Dedifferentiated amniotic fluid mesenchymal stem cell (primary cell): ENCODE data around the gene LMBRD2.
A peak's percentile ranks its signal among the peaks of the same experiment; 100 is the strongest.
"Not testable (repeated sequence)": the region's sequence is repeated elsewhere in the genome, so short reads cannot be mapped to it uniquely, and the experiment has no call there.

Source experiments
- DNase-seq: peaks from one replicate; pipeline ENCODE4 v3.0.0-alpha.2; 2016; ENCODE audit errors: extremely low spot score

LMBRD2 gene

DNA sequence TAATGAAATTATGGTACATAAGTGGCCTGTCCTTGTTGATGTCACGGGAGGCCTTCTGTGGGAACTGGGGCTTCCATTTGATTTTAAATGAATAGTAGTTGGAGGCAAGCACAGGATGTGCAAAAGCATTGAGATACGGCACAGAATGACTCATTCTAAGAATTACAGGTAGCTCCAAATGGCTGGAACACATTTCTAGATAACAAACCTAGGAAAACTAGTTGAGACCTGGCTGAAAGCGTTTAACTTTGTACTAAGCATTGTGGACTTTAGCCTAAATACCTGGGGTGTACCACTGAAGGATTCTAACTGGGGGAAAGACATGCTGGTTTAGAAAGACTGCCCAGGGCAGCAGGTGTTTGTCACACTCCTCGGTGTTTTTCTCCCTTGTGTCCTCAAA lies 9.7 kb upstream of the LMBRD2 start:
- no peak for DNase-seq

DNA sequence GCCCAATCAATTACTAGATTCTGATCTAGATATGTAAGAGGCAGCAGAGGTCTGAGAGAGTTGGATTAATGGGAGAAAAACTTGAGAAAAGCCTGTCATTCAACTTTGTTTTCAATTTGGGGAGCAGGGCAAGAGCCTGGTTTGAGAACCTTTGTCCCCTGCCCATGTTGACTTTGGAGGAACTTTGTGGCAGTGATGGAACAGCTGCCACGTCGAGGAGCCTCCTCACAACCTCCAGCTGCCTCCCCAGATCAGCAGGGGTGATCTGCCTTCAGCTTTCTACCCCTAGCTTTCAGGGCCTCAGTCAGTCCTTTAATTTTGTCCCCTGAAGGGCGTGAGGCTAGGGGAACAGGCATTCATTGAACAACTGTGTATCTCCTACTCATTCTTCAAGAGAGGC lies 8.9 kb upstream of the LMBRD2 start:
- DNase-seq: no peak

DNA sequence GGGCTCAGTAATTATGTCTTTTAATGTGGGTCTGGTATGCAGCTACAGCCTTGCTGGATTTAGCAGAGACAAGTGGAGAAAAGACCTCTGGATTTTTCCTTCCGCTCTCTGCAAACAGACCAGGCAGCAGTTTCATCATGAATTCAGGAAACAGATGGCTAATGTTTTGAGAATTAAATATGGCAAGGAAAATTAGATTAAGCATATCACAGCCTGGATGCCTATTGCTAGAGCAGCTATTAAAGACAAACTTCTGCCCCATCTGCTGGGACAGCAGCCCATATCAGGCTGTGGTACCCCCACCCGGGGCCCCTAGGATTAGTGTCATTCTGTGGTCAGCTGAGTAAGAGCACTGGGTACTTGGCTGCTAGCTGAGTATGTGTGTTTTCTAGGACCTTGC lies 6.5 kb upstream of the LMBRD2 start:
- peak; percentile 82 for DNase-seq

DNA sequence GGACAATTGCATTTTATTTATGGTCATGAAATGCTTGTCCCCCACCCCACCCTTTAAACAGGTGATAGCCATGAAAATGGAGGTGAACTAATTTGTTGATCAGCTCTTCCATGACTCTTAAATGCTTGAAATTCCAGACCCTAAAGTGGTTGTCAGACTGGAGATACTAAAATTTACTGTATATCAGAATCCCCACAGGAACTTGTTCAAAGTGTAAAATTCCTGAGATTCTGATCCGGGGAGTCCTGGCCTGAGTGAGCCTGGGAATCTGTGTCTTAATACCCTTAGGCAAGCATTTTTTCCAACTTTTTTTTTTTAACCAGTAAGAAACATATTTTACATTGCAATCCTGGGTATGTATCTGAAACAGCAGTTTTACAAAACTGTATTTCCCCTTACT lies 4.9 kb upstream of the LMBRD2 start:
- peak; percentile 92 for DNase-seq

DNA sequence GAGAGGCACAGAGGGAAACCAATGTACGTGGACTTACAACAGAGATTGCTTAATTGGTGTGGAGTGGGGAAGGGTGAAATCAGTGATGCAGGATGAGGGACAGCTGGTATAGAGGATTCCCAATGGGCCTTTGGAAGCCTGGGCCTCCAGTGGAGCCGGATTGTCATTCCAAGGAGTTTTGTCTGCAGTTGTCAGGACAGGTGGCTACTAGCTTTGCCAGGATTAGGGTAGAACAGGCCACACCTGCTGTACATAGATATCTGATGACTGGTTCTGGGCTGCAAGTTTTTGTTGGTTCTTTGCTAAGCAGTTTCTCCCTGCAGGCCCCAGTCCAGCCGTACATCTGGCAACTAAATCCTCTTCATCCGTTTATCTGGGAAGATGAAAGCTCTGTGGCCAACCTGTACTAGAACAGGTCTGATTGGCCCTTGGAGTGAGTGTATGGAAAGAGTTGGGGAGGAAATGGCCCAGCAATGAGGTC lies 4.5 kb upstream of the LMBRD2 start:
- DNase-seq: peak; percentile 23

DNA sequence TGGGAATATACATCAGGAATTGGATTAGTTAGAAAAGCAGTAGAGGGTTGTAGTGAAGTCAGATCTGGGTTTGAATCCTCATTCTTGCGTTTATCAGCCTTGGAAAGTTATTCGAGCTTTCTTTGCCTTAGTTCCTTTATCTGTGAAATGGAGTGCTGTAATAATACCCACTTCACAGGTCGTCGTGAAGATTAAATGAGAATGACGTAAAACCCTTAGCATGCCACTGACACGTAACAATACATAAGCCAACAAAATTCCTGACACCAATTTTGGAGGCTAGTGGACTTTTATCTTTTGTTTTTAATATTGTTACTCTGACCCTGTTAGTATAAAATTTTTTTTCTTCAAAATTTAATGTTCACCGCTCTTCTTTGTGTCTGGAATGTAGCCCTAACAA lies 3.6 kb upstream of the LMBRD2 start:
- DNase-seq: no peak

DNA sequence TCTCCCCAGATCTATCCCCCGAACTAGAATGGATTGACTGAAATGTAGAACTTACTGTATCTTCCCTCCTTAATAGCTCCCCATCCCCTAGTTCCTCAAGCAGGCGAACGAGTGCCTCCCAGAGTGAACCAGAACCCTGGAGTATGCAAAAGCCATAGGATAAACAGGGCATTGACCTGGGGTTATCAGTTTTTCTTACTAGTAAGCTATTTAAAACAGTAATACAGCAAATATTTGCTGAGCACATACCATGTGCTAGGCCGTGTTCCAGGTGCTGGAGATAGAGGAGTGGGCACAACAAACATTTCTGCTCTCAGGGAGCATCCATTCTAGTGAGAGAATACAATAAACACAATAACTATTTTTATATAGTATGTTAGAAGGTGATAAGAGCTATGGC lies 2.0 kb upstream of the LMBRD2 start:
- DNase-seq: no peak

DNA sequence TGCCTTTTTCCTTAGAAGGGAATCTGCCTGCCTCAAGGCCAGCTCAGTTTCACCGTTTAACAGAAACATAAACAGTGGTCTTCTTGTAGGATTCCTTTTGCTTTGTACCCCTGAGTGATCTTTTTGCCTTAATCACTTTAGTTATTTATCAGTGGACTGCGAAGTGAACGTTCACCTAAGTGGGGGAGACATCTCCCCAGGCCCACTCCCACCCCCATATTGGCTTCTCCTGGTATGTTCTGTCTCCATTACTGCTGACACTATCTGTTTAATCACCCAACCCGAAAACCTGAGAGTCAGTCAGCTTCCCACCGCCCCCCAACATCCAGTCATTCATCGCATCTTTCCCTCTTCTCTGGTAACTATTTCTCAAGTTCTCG lies 1.6 kb upstream of the LMBRD2 start:
- no peak for DNase-seq

DNA sequence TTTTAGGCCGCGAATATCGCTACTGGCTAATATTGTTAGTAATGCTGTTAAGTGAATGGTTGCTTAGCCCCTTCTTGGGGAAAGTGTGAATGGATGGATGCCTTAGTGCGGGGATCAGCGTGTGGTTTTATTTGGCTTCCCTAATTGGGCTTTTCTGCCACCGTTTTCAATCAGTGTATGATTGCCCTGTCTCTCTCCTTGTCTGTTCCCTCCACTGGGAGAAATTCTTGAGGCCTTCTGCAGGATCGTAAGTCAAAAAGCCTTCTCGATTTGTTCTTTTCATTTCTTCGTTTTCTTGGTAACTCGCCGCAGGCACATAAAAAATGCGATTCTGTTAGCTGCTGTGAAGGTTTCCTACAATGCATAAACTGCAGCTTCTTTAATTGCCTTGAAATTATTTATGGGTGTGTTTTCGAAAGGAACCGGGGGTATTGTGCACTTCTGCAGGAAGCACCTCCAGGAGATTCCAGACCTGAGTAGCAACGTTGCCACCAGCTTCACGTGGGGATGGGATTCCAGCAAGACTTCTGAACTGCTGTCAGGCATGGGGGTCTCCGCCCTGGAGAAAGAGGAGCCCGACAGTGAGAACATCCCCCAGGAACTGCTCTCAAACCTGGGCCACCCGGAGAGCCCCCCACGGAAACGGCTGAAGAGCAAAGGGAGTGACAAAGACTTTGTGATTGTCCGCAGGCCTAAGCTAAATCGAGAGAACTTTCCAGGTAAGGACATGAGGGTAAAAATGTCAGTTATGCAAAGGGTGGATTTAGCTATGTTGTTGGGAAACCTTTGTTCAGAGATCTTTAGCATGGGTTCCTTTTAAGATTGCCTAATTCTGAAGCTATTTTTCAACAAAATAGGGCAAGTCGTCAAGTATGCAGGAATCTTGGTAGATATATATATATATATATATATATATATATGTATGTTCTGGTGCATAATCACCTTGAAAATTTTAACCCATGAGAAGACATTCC lies 924 bp upstream of the LMBRD2 start:
- DNase-seq: no peak

DNA sequence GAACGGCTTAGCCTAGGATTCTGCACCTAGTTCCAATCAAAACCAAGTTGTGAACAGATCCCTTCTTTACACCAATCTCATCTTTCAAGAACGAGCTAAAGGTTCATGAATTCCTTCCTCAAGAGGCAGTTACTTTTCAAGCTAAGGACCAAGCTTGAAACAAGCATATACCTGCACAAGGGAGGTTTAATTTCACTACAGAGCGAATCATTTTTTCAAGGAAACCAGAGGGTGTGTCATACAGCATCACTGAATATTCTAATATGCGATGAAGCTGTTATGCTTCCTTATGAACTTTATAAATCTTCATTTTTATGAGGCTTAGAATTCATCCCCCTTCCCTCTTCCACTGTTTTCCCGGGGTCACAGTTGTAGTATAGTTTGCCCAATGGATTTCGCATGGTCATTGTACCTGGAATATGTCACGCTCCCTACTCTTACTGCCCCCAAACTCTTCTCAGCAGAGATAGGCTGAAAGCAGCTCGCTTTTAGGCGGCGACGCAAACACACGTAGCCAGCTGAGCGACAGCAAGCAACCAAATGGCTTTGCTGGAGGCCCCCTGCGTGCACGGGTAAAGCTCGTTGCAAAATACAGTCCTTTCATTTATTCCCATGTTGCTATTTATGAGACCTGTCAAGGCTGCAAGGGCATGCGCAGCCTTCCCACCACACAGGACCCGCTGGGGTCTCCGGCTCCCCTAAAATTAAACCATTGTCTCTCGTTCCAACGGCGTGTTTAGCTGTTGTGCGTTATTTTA lies 832 bp downstream of the LMBRD2 start:
- peak; percentile 34 for DNase-seq

DNA sequence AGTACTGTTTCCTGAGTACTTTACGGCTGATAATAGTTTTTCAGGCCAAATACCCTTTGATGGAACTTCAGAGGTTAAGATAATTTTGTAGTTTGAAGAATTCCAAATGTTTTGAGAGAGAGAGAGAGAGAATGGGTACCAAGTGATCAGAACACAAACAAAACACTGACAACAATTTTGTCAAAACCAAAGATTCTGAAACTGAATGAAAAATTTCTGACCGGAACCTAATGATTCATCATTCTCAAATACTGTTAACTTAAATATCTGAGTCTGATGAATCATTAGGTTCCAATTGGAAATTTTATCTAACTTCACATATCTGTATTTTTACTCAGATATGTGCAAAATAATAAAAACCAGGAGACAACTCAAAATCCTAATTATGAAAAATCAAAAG lies 4.0 kb downstream of the LMBRD2 start:
- DNase-seq: no peak

DNA sequence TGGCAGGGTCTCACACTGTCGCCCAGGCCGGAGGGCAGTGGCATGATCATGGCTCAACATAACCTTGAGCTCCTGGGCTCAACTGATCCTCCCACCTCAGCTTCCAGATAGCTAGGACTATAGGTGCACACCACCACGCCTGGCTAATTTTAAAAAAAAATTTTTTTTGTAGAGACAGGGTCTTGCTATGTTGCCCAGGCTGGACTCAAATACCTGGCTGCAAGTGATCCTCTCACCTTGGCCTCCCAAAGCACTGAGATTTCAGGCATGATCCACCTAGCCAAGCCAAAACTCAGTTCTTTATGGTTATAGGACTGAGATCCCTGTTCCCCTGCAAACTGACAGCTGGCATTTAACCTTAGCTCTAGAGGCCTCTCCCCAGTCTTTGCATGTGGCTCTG lies 5.3 kb downstream of the LMBRD2 start:
- no peak for DNase-seq

DNA sequence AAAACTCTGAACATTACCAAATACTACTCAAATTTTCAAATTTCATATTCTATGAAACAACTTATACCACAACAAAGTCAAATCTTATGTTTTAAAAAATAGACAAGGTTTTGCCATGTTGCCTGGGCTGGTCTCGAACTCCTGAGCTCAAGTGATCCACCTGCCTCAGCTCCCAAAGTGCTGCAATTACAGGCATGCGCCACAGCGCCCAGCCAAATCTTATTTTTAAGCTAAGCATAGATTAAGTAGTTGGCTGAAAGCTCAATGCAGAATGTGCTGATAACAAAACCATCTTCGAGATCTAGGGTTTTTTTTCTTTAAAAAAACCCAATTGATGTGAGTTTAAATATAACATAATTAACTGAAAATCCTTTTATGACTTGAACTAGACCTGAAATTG lies 6.4 kb downstream of the LMBRD2 start:
- DNase-seq: no peak

DNA sequence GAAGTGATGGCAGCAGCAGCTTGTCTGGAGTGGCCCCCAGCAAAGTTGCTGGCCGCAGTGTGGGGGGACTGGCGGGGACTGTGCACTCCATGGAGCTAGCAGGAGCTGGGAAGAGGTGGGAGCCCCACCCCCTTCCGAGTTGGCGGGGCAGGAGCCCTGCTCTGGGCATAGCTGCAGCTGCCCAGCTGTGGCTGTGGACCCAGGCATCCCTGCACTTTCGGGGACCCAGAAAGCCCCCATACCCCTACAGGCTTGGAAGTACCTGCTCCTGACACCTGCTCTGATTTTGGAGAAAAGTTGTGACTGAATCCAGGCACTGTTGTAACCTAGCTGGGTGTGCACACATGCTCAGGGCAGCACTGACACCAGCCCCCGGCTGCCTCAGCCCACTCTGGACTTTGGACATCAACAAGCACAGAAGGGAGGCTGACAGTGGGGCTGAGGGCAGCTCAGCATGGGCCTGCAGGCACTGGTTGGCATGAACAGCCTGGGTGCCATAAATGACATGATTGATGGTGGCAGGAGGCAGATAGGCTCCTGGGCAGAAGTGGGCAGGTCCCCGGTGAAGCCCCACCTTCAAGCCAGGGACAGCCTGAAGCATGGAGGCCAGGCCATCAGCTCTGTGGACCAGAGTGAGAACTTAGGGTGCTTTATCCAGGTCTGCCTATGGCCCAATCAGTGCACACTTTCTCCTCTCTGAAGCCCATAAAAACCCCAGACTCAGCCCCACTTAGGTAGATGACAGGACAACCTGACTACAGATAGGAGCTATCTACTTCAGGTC lies 12.6 kb downstream of the LMBRD2 start:
- no peak for DNase-seq

DNA sequence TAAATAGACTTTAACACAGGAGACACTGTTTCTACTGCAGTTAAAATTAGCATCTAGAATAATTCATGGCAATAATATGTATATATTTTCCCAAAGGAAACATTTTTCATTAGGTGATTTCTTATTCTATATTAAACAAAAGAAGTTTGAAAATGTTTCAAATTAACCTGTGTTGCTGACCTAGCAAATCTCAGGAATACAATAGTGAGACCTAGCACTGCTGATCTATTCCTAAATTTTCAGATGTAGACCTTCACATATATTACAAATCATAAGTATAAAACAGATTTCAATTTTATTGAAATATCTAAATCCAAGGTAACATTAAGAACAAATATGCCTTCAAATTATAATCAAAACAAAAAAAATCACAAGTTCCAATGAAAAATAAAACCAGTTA lies 15.1 kb downstream of the LMBRD2 start:
- DNase-seq: no peak

DNA sequence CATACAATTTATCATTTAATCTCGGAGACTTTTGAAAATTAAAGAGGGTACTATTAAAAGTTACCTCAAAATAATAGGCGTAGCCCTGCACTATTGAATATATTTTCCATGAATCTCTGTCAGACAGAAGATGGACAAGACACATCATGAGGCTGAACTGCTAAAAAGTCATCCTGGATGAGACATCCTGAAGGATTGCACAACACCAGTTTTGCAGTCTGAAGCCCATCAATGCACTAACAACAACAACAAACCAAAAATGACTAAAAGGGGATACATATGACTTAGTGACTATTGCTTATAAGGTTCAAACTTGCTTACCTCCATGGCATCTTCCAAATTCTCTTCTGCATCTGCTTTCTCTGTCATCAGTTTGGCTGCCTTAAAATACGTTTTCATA lies 15.7 kb downstream of the LMBRD2 start:
- DNase-seq: no peak

DNA sequence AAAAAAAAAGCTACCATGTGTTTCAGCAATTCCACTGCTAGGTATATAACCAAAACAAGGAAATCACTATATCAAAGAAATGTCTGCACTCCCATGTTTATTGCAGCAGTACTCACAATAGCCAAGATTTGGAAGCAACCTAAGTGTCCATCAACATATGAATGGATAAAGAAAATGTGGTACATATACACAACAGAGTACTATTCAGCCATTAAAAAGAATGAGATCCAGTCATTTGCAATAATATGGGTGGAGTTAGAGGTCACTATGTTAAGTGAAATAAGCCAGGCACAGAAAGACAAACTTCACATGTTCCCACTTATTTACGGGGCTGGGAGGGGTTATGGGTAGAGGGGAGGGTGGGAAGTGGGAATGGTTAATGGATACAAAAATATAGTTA lies 18.7 kb downstream of the LMBRD2 start:
- not testable (repeated sequence) for DNase-seq

DNA sequence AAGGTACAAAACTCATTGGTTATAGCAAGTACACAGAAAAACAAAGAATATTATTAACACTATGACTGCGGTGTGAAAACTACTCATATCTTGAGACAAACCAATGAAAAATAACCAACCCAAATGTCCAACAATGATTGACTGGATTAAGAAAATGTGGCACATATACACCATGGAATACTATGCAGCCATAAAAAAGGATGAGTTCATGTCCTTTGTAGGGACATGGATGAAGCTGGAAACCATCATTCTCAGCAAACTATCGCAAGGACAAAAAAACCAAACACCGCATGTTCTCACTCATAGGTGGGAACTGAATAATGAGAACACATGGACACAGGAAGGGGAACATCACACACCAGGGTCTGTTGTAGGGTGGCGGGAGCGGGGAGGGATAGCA lies 22.0 kb downstream of the LMBRD2 start:
- DNase-seq: not testable (repeated sequence)

DNA sequence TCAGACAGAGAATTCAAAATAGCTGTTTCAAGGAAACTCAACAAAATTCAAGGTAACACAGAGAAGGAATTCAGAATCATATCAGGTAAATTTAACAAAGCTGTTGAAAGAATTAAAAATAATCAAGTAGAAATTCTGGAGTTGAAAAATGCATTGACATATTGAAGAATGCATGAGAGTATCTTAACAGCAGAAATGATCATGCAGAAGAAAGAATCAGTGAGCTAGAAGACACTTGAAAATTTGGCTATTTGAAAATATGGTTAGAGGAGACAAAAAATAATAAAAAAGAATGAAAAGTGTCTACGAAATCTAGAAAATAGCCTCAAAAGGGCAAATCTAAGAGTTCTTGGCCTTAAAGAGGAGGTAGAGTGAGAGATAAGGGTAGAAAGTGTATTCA lies 22.9 kb downstream of the LMBRD2 start:
- DNase-seq: no peak

DNA sequence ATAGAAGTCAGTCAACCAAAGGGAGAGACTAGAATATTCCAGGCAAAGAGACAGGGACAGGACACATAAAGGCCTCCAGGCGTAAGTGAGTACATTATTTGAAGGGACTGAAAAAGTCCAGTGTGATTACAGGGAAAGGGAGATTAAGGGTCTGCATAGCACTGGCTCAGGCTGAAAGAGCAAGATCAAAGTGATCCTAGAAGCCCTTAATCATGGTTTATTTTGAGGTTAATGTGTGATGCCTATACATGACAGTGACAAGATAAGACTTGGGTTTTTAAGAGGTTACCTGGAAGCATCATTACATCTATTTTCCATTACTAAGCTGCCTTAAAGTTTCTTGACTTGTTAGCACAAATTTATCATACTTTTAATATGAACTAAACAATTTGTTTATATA lies 25.8 kb downstream of the LMBRD2 start:
- DNase-seq: no peak

DNA sequence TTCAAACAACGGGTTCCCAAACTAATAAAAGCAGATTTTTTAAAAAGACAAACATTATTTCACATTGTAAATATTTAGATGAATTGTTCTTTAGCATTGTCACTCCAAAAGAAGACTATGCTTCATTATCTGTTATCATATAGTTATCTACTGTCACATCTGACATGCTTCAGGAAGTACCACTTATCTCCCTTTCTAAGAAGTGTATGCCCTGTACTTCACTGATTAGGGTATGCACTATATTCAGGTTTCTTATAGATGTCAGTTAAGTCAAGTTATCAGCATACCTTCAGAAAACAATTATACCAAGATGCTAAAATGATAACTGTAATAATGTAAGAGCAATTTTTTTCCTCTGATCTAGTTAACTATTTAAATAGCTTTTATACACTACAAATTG lies 40.4 kb downstream of the LMBRD2 start:
- DNase-seq: no peak

DNA sequence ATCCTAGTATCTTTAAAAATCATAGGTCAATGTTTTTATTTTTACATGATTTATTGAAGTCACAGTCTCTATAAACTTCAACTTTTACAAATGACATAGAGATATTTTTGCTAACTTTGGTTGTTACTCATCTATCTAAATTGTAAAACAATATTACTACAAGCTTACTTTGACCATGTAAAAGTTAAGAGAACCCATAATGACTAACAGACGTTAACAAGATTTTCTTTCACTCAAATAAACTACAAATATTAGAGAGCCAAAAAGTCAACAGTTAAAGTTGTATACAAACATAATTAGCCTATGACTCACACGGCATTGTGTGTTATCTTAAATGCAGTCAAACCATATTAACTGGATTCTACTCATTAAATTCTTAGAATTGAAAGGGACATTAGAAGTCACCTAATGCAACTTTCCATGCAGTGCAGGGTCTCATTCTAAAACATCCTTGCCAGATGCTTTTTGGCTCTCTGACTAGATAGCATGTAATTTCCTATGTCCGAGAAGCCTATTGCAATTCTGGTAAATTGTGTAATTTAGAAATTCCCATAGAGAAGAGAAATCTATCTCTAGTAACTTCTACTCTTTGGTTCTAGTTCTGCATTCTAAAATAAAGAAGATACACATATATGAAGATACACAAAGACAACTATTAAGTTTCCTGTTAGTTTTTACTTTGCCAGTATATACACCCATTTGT lies 42.8 kb downstream of the LMBRD2 start:
- no peak for DNase-seq
